Stimulated activated CD8-positive, alpha-beta memory T cell treated with anti-CD3 and anti-CD28 coated beads, Interleukin-4, amount 100 ng/mL, for 48 hours (primary cell): Measurements from ENCODE around the gene AGL.
"Not testable (repeated sequence)": the region's sequence is repeated elsewhere in the genome, so short reads cannot be mapped to it uniquely, and the experiment has no call there.

Source experiments
- DNase-seq: peaks from one replicate; pipeline ENCODE4 v3.0.0-alpha.2; 2020

Gene AGL

DNA sequence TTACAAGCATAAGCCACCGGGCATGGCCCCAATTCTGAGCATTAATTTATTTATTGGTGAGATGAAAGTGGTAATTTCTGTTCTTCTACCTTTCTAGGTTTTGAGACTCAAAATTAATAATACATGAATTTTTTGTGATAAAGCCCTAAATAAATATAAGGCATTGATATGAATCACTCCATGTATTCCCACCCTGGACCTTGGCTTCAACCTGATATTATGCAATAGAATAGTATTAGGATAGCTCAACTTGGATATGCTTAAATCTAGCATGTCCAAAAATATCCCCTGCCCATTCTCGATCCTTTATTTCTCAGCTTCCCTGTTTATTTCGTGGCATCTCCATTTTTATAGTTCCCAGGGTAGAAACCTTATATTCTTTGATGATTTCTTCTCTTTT lies 2.5 kb downstream of the AGL start:
- no peak for DNase-seq

DNA sequence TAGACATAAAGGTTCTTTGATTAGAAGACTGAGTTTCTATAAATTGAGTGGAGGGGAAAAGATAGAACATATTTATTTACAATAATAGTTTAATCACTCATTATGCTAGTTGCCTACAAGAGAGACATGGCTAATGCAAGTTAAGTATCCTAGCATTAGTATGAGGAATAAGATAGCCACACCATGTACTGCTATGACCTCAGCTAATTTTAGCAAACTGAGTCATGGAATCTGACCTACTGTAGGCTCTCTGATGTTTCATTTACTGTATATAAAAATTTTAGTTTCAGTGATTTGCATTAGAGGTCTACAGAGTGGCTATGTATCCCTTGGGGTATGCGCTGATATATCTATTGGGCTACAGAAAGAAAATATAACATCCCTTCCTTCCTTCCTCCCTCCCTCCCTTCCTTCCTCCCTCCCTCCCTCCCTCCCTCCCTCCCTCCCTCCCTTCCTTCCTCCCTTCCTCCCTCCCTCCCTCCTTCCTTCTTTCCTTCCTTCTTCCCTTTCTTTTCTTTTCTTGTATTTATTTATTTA lies 5.8 kb downstream of the AGL start:
- no peak for DNase-seq

DNA sequence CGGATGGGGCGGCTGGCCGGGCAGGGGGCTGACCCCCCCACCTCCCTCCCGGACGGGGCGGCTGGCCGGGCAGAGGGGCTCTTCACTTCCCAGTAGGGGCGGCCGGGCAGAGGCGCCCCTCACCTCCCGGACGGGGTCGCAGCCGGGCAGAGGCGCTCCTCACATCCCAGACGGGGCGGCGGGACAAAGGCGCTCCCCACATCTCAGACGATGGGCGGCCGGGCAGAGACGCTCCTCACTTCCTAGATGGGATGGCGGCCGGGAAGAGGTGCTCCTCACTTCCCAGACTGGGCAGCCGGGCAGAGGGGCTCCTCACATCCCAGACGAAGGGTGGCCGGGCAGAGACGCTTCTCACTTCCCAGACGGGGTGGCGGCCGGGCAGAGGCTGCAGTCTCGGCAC lies 6.9 kb downstream of the AGL start:
- DNase-seq, result not testable (repeated sequence)

DNA sequence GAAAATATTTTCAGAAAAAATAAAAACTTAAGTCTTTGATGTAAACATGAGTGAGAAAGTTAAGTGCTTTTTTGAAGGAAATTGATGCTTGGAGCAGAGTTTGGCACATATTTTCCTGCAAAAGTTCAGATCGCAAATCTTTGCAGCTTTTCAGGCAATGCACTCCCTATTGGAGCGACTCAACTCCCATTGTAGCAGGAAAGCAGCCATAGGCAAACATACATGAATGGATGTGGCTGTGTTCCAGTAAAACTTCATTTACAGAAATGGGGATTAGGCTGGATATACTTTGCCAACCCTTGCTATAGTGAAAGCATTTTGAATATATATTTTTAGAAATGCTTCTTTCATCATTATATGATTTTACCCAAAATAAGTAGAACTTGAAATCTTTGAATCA lies 8.1 kb downstream of the AGL start:
- DNase-seq, result no peak

DNA sequence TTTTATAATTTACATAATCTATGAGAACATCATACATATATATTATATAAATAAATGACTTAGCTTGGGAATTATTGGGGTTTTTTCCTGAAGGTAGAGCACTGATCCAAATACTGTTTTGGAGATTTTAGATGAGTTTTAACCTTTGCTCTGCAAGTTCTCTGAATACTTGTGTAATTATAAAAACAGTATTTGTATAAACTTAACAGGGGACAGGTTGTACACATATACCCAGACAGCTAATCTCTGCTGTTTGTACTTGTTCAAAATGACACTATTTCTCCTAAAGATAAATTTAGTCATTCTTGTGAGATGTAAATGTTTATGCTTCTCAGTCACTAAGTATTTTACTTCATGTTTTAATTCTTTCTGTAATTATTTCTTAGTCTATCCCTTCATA lies 8.7 kb downstream of the AGL start:
- no peak for DNase-seq

DNA sequence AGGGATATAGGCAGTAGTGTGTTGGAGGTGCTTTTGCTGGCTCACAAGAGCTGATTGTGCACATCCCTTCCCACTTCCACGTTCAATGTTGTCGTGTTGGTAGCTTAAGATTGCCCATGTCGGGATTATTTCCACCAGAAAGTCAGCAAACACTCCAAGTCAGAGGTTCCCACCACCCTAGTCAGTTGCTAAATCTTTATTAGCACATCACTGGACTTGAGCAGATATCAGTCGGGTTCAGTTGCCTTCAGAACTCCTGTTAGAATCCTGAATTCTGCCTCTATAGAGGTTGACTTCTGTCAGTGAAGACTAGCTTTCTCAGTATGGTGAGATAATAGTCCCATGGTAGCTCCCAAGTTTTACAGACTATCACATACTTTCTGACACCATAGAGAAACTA lies 10.5 kb downstream of the AGL start:
- no peak for DNase-seq

DNA sequence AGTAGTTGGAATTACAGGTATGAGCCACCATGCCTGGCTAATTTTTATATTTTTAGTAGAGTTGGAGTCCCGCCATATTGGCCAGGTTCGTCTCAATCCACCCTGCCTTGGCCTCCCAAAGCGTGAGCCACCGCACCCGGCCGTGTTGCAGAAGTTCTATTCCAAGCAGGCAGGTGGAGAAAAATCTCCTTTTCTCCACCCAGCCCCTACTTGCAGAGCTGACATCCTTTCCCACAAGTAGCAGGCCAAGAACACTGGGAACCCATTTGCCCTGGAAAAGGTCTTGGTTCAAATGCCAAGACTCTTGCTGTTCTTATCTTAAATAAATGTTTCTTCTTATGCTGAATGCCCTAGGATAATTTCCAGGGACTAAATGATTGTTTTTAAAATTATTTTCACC lies 17.5 kb downstream of the AGL start:
- DNase-seq, result no peak

DNA sequence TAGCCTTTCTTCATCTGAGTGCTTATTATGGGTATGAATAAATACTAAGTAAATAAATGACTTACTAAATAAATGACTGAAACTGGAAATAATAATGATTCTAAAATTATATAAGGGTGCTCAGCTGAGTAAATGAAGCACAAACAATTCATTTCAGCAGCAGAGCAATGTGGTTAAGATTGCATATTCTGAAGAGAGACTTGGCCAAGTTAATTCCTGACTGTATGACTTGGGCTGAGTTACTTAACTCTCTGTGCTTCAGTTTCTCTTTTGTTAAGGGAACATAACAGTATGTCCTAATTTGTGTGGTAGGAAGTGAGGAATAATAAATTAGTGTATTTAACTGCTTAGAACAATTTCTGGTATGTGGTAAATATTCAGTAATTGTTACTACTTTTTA lies 19.1 kb downstream of the AGL start:
- no peak for DNase-seq

DNA sequence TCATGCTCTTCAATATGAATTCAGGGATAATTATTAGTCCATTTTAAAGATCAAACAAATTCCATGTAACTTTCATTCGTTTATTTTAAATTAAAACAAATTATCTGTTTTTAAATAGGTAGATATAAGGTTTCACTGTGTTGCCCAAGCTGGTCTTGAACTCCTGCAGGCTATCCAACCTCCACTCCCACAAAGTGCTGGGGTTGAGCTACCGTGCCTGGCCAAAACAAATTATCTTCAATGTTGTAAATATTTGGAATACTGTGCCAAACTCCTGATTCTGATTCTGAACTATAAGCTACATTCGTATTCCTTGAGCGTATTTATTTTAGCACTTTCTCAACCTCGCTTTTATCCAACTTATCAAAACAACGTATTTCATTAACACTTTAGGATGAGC lies 19.6 kb downstream of the AGL start:
- no peak for DNase-seq

DNA sequence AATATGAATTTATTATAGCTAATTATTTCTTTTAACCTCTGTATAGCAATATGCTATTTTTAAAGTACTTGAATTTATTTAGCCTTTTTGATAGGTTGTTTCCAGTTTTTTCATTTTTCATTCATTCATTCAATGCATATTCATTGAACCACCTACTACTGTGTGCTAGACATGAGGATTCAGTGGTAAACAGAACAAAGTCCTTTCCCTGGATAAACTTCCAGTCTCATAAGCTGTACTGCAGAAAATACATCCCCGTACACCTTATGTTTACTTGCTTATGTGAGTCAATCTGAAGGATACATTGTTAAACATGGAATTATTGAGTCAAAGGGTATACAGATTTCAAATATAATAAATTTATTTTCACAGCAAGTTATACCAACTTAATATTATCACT lies 21.9 kb downstream of the AGL start:
- no peak for DNase-seq

DNA sequence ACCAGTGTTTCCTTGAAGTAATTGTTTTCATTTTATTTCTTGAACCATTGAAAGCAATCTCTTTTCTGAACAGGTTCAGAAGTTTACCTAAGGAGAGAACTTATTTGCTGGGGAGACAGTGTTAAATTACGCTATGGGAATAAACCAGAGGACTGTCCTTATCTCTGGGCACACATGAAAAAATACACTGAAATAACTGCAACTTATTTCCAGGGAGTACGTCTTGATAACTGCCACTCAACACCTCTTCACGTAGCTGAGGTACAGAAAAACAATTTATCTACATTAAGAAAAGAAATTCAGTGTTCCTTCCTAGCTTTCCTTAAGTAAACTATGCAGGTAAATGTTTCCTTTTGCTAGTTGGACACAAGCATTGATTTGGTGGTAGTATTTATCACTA lies 27.4 kb downstream of the AGL start:
- no peak for DNase-seq

DNA sequence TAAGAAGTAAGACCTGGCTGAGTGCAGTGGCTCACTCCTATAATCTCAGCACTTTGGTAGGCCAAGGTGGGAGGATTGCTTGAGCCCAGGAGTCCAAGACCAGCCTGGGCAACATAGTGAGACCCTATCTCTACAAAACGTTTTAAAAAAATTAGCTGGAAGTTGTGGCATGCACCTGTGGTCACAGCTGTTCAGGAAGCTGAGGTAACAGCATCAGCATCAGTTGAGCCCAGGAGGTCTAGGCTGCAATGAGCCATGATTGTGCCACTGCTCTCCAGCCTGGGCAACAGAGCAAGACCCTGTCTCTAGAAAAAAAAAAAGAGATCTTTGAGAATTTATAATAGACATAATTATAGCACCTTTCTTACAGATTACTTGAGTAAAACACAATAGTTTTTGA lies 36.0 kb downstream of the AGL start:
- DNase-seq, result no peak

DNA sequence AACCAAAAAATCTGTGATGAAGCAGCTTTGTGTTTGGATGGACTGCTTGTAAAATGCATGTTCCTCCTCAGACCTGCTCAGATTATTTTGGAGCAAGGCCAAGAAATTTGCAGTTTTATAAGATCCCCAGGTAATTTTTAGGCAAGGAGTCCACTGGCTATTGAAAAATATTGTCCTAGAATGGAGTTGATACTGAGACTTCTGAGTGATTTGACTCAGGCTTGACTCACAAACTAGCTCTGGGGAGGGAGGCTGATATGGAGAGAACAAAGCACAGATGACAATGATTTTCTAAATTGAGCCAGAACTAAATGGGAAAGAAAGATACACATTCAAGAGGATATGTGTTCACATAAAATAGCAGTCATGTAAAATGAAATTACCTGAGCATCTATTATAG lies 36.7 kb downstream of the AGL start:
- no peak for DNase-seq

DNA sequence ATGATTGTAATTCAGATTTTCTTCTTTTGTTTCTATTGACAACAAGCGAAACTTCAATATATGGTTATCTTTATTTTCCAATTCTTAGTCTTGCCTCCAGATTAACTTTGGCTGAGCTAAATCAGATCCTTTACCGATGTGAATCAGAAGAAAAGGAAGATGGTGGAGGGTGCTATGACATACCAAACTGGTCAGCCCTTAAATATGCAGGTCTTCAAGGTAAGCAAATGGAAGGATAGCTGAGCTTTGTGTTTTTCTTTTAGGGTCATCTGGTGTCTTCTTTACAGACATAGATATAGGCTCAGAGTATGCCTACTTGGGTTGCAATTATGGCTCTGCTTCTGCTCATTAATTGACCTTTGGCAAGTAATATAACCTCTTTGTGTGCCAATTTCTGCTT lies 37.7 kb downstream of the AGL start:
- no peak for DNase-seq

DNA sequence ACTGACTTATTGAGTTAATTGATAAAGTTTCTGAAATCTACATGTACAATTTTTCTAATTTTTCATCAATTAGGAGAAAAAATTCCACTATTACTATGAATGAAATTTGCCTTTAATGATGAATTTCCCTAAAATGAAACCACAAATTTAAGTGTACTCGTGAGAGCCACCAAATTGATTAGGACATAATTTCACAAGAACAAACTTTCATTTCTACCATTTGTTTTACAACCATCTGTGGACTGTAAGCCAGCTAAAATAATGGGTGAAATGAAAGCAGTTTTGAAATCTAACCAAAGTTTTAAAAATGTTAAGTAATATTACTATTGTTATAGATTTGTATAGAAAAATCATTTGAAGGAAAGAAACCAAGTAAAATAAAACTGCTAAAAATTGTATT lies 41.8 kb downstream of the AGL start:
- DNase-seq, result no peak

DNA sequence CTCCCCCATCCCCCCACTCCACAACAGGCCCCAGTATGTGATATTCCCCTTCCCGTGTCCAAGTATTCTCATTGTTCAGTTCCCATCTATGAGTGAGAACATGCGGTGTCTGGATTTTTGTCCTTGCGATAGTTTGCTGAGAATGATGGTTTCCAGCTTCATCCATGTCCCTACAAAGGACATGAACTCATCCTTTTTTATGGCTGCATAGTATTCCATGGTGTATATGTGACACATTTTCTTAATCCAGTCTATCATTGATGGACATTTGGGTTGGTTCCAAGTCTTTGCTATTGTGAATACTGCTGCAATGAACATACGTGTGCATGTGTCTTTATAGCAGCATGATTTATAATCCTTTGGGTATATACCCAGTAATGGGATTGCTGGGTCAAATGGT lies 53.1 kb downstream of the AGL start:
- not testable (repeated sequence) for DNase-seq

DNA sequence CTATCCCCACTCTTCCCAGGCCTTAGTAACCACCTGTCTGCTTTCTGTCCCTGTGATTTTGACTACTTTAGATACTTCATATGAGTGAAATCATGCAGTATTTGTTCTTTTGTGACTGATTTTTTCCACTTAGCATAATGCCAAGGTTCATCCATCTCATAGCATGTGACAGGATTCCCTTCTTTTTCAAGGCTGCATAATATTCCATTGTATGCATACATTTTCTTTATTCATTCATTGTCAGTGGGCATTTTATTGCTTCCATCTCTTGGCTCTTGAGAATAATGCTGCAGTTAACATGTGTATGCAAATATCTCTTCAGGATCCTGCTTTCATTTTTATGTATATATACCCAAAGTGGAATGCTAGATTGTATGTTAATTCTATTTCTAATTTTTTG lies 56.4 kb downstream of the AGL start:
- no peak for DNase-seq

DNA sequence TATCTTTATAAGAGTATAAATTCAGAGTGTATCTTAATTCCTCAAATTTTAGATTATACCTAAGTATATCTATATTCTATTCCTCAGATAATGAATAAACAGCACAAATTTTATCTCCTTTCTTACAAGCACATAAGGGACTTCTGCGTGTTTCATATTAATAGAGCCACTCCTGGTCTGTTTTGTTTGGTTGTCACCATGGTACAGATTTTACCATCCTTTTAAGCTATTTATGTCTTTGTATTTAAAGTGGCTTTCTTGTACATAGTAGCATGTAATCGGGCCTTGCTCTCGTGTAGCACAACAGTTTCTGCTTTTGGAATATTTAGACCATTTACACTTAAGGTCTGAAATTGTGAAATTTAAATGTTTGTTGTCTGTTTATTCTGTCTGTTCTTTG lies 67.1 kb downstream of the AGL start:
- DNase-seq, result no peak

DNA sequence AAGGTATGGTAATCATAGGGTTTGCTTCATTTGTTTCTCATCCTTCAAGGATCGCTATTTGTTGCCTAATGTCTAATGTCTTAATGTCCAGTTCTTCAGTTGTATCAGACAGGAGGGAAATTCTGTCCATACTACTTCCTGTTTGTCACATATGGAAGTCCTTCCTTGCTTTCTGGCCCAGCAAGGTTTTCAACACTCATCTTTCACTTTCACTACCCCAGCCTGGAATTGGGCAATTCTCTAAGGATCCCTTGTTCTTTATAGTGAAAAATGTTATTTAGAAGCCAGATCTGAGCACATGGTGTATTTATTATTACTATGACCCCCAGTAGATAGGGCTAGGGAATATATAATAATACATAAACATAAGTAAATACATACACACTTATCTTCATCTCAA lies 69.1 kb downstream of the AGL start:
- no peak for DNase-seq

DNA sequence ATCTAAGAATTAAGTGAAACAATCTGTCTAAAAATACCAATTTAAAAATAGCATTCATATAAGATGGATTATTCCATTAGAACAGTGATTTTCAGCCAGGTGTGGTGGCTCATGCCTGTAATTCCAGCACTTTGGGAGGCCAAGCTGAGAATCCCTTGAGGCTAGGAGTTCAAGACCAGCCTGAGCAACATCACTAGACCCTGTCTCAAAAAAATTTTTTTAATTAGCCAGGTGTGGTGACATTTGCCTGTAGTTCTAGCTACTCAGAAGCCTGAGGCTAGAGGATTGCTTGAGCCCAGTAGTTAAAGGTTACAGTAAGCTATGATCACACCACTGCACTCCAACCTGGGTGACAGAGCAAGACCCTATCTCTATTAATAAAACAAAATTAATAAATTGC lies 84.6 kb downstream of the AGL start:
- DNase-seq, result no peak

DNA sequence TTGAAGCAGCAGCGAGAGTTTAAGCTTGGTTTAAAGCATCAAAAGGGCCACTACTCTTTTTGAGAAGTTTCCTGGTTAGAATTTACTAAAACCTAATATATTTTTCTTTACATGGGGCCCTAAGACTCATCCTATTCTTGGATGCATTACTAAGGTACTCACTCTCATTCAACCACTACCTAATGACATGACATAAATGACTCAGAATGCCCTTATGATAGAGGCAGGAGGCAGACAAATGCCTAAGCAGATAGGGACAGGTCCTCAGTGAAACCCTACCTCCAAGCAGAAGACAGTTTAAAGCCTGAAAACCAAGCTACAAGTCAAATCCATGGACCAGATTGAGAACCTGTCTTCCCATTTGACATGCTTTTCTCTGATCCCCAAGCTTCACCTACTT lies 85.4 kb downstream of the AGL start:
- DNase-seq, result no peak

DNA sequence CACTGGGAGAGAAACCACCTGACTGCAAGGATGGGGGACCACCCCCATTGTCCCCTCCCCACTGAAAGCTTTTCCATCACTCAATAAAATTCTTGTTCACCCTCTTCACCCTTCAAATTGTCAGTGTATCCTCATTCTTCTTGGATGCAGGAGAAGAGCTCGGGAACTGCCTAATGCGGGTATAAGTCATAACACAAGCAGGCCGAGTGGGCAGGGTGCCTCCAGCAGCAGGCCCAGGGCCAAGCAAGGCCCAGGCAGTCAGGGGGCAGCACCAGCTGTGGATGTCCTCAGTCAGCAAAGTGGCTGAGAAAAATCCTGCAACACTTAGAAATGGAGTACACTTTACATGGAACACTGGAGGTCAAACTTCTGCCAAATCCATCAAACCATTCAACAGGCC lies 85.9 kb downstream of the AGL start:
- no peak for DNase-seq

DNA sequence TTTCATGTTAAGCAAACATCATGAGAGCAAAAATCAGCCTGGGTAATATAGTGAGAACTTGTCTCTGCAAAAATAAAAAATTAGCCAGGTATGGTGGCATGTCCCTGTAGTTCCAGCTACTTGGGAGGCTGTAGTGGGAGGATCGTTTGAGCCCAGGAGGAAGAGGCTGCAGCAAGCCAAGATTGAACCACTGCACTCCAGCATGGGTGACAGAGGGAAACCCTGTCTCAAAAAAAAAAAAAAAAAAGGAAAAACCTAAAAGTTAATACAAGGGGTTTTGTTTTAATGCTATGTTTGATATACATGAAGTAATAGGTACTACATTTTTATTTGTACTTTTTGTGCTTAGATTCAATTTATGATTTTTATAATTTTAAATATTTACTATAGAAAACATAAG lies 92.6 kb downstream of the AGL start:
- DNase-seq, result no peak

DNA sequence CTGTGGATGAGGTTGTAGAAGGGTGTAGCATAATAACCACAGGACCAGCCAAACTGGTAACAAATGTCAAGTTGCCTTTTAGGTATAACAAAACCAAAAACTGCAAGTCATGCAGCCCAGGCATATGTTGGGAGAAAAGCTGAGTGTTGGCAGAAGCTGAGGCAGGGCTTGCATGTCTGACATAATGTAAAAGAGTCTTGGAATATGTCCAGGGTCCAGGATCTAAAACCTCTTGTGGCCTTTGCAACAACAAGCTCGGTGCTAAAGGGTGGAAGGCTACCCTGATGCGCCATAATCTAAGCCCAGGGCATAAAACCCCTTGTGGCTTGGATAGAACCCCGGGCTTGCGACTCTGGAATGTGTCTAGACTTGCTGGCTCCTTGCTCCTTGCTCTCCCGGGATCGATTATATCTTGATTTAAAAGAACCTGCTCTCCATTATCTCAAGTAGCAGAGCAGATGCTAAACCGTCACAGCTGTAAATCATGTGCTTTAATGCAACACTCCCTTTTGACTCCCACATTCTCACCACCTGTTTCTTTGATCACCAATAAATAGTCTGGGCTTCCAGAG lies 93.1 kb downstream of the AGL start:
- DNase-seq, result no peak

DNA sequence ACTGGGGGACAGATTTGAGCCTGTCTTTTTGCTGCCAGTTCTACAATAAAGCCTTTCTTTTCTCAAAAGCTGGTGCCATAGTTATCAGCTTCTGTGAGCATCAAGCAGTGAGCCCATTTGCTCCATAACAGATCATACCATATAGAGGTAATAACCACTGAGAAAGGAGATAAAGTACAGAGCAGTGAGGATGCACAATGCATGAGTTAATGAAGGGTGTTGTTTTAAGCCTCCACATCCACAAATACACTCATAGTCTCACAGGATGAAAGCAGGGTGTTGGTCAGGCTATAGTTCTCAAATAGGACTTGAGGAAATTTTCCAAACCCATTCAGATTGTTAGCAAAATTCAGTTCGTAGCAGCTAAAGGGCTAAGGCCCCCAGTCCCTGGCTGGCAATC lies 94.0 kb downstream of the AGL start:
- DNase-seq, result no peak

DNA sequence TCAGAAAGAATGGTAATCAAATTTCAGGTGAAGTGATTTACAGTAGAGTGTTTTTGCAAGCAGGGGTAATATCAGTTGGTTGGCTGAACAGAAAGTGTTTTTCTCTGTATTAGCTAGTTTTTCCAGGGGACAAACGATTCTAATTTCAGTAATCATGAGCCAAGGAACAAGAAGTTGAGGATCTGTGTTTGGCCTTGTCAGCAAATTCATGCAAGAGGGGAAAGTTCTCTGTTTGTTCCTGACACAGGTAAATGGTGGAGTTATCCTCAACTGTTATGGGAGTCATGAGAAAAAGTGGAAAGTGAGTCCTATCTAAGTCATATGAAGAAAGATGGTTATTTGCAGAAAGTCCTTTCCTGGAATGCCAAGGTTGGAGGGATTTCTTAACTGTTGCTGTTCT lies 95.0 kb downstream of the AGL start:
- DNase-seq, result no peak
